PC-9 (cell line): ENCODE results near the gene RAP1GAP2.

Experiments
- CTCF ChIP-seq: fragments of 200-600 bp; sonication (generic); conservative IDR thresholded peaks from 2 replicates; pipeline ENCODE4 v1.6.1; 2017; ENCODE audit warnings: mixed run types, antibody characterized with exemption, mild to moderate bottlenecking, moderate library complexity
- EZH2 ChIP-seq: fragments of 200-600 bp; sonication (generic); IDR thresholded peaks from 2 replicates; pipeline ENCODE4 v1.8.0; 2017; ENCODE audit warnings: antibody characterized with exemption, low read depth

- TF ChIP-seq CTCF, result no peak
- TF ChIP-seq EZH2, result no peak
Observed at GRCh38 chr17:2980211-2980903, 184.1 kb downstream of the RAP1GAP2 start.
